ENCODE measurements around the gene DIS3L2.
"Not testable (repeated sequence)": the region's sequence is repeated elsewhere in the genome, so short reads cannot be mapped to it uniquely, and the experiment has no call there.

GRCh38 chr2:232370007-232370406 is 408.5 kb downstream of the DIS3L2 start:
- TF ChIP-seq POLR2A (IDR thresholded peaks at IDR 0.05); CTCF (IDR thresholded peaks at IDR 0.05 in 4 of 5, conservative IDR thresholded peaks at IDR 0.05 in 1 of 5): not testable (repeated sequence)

Data from gastrocnemius medialis (tissue), 4 donors.